ENCODE data around the gene C14orf93.

DNA sequence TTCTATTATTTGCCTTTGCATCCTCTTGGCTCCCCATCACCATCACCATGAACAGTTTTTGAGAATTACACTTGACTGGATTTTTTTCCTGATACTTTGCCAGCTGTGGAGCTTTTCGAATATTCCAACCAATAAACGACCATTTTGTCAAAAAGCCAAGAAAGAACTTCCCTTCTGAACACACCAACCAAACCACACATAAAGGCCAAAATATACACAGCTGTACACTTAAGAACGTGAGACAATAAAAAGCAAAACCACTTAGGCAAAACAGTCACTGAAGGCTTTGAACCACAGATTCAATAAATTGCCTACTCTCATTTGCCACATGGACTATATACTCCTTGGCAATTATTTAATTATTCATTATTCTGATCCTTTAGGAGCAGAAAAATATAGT lies 1.1 kb downstream of the C14orf93 start:
- TF ChIP-seq POLR2A (IDR thresholded peaks at IDR 0.05; ENCODE audit: low read length) (no peak), GATA1 (IDR thresholded peaks at IDR 0.05; ENCODE audit: low read depth, low read length) (no peak)
